RWPE2 (cell line): ENCODE data around the gene MT1X.

Source experiments
- ATAC-seq: fragments of 200-7000 bp; cut with Tn5 transposase; 3 replicates; pipeline ENCODE4 v1.9.1; 2021; ENCODE audit warnings: low read depth
- DNase-seq: peaks from one replicate; pipeline ENCODE4 v3.0.0-alpha.2; 2020; ENCODE audit warnings: low spot score
- H3K27ac ChIP-seq: fragments of 450-650 bp; 2 replicates; pipeline ENCODE4 v1.5.1; 2017; ENCODE audit warnings: mild to moderate bottlenecking; ENCODE audit not compliant: poor library complexity, severe bottlenecking
- H3K27me3 ChIP-seq: fragments of 250-450 bp; sonication (Bioruptor Pico); 2 replicates; pipeline ENCODE4 v1.5.1; 2021; ENCODE audit warnings: mild to moderate bottlenecking, moderate library complexity; ENCODE audit not compliant: insufficient read depth, poor library complexity, severe bottlenecking
- H3K36me3 ChIP-seq: fragments of 250-450 bp; sonication (Bioruptor Pico); 2 replicates; pipeline ENCODE4 v1.5.1; 2020; ENCODE audit warnings: low read depth, mild to moderate bottlenecking, moderate library complexity
- H3K4me1 ChIP-seq: fragments of 250-450 bp; sonication (Bioruptor Pico); 2 replicates; pipeline ENCODE4 v1.5.1; 2021; ENCODE audit warnings: mild to moderate bottlenecking, moderate library complexity; ENCODE audit not compliant: insufficient read depth, poor library complexity, severe bottlenecking
- H3K4me3 ChIP-seq: fragments of 250-450 bp; sonication (Bioruptor Pico); 2 replicates; pipeline ENCODE4 v1.5.1; 2021; ENCODE audit warnings: mild to moderate bottlenecking, moderate library complexity; ENCODE audit not compliant: severe bottlenecking
- H3K9me3 ChIP-seq: fragments of 250-450 bp; sonication (Bioruptor Pico); 2 replicates; pipeline ENCODE4 v1.5.1; 2021; ENCODE audit warnings: mild to moderate bottlenecking, moderate library complexity; ENCODE audit not compliant: severe bottlenecking
- CTCF ChIP-seq: fragments of 450-650 bp; IDR thresholded peaks from one replicate; pipeline ENCODE4 v1.5.1; 2017; ENCODE audit warnings: mild to moderate bottlenecking, moderate library complexity; ENCODE audit not compliant: poor library complexity, severe bottlenecking

Gene MT1X

GRCh38 chr16:56722200-56722842 lies 40.1 kb downstream of the MT1X start:
- DNase-seq (no peak), ATAC-seq (no peak)
- no peaks in the 10 kb centered on the region for H3K27me3 ChIP-seq
- H3K27ac ChIP-seq, result no peak overlapping the region
- H3K4me3 ChIP-seq, result no peak overlapping the region
- no peak for TF ChIP-seq CTCF
- H3K4me1 ChIP-seq, result no peaks in the 10 kb centered on the region
- H3K9me3 ChIP-seq, result no peaks in the 10 kb centered on the region
- H3K36me3 ChIP-seq, result no peaks in the 10 kb centered on the region

DNA sequence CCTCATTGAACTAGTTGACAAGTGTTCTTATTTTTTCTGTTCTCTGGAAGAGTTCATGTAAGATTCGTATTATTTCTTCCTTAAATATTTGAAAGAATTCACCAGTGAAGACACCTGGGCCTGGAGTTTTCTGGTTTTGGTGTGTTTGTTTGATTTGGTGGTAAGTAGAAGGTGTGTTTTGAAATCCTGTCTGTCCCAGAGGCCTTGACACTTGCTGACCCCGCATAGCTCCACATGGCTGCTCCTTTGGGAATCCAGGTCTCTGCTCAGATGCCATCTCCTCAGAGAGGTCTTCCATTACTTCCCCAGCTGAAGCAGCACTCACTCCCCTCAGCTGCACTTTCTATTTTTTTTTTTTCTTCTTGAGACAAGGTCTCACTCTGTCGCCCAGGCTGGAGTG lies 41.9 kb downstream of the MT1X start:
- no peaks in the 10 kb centered on the region for H3K36me3 ChIP-seq
- ATAC-seq, result no peak
- no peaks in the 10 kb centered on the region for H3K9me3 ChIP-seq

DNA sequence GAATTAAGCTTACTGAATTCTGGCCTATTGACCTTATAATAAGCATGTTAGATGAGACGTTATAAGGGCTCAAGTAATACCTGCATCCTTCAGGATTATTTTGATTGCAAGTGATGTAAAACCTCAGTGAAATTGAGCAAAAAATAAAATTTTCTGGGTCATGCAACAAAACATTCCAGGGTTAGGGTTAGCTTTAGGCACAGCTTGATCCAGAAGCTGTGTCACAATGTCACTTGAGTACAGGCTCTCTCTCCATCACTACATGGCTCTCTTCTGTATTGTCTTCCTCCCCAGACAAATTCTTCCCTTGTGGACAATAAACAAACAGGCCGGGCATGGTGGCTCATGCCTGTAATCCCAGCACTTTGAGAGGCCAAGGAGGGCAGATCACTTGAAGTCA lies 44.0 kb downstream of the MT1X start:
- no peak overlapping the region for H3K27ac ChIP-seq
- H3K27me3 ChIP-seq, result no peaks in the 10 kb centered on the region
- no peaks in the 10 kb centered on the region for H3K9me3 ChIP-seq
- H3K4me3 ChIP-seq, result no peak overlapping the region
- TF ChIP-seq CTCF, result no peak
- H3K36me3 ChIP-seq, result no peaks in the 10 kb centered on the region
- DNase-seq, result no peak
- ATAC-seq, result no peak
- H3K4me1 ChIP-seq, result peaks cover 3% of the 10 kb centered on the region

More for the DNA sequence above, 41.9 kb downstream of the MT1X start:
- Histone ChIP-seq H3K4me3 (no peak overlapping the region), H3K4me1 (no peaks in the 10 kb centered on the region), H3K27me3 (no peaks in the 10 kb centered on the region), H3K27ac (no peak overlapping the region)
- no peak for TF ChIP-seq CTCF
- DNase-seq, result no peak

DNA sequence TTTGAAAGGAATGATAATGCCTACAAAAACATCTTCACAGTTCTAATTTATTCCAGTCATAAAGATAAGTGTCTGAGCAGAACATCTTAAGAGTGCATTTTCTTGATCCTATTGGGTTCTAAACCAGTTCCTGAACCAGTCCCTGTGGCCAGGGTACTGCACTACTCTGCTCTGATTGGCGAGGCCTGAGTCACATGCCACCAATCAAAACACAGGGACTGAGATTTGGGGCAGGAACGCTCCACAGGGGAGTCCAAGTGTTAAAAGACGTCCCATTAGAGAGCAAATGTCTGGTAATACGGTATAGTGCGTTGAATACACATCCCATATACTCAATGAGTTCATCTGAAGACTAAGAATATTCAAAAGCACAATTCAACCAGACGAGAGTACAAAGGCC lies 44.7 kb downstream of the MT1X start:
- Histone ChIP-seq H3K4me1 (peaks cover 3% of the 10 kb centered on the region), H3K36me3 (no peaks in the 10 kb centered on the region), H3K27ac (no peak overlapping the region), H3K27me3 (no peaks in the 10 kb centered on the region), H3K4me3 (no peak overlapping the region), H3K9me3 (no peaks in the 10 kb centered on the region)
- ATAC-seq, result no peak
- no peak for TF ChIP-seq CTCF
- no peak for DNase-seq

- Histone ChIP-seq H3K27me3 (no peaks in the 10 kb centered on the region), H3K9me3 (no peaks in the 10 kb centered on the region), H3K4me3 (no peak overlapping the region), H3K4me1 (peaks cover 3% of the 10 kb centered on the region), H3K36me3 (no peaks in the 10 kb centered on the region), H3K27ac (no peak overlapping the region)
- no peak for DNase-seq
- no peak for ATAC-seq
- no peak for TF ChIP-seq CTCF
These were observed 45.8 kb downstream of the MT1X start for GRCh38 chr16:56728027-56728426.
